Caki2 (cell line): ENCODE data around the gene LIN28B. TPM values are rescaled to one million over a fixed set of nuclear protein-coding genes. Genes with fewer than 3 reads are reported as not detected.
A peak's percentile ranks its signal among the peaks of the same experiment; 100 is the strongest.
"Not testable (repeated sequence)": the region's sequence is repeated elsewhere in the genome, so short reads cannot be mapped to it uniquely, and the experiment has no call there.

Experiments
- DNase-seq: peaks from one replicate; pipeline ENCODE4 v3.0.0-alpha.2; 2015; ENCODE audit warnings: low read depth
- in situ Hi-C: cut with HindIII; loops from 2 replicates; pipeline ENCODE4 v1.10.0; 2016; ENCODE audit warnings: low sequenced_read_pairs, low pct_unique_long_range_greater_than_20kb, mixed read lengths
- total RNA-seq: library from RNA; depleted of rRNA; stranded (reverse); fragments of >200 nt; shearing (Covaris generic); gene quantifications from 2 replicates; pipeline ENCODE4 v1.2.3, GENCODE V29; 2014; ENCODE audit warnings: low replicate concordance

Gene LIN28B
- total RNA-seq, 1 experiment from 2014 or later, result not detected

- DNase-seq, in situ Hi-C loops: not testable (repeated sequence)
Observed at GRCh38 chr6:104993576-104993975, 36.7 kb downstream of the LIN28B start.

GRCh38 chr6:104995989-104996617, 39.2 kb downstream of the LIN28B start:
- in situ Hi-C loops, result no loop called here
- peak; percentile 2 for DNase-seq

GRCh38 chr6:105001063-105001462, 44.2 kb downstream of the LIN28B start:
- no peak for DNase-seq
- in situ Hi-C loops, result no loop called here

- no peak for DNase-seq
- in situ Hi-C loops, result no loop called here
Observed at GRCh38 chr6:105001906-105002305, 45.0 kb downstream of the LIN28B start.

GRCh38 chr6:105005451-105005850, 48.5 kb downstream of the LIN28B start:
- in situ Hi-C loops, result no loop called here

GRCh38 chr6:105013459-105013858, 56.6 kb downstream of the LIN28B start:
- in situ Hi-C loops, DNase-seq: not testable (repeated sequence)

More at GRCh38 chr6:105005451-105005850, 48.5 kb downstream of the LIN28B start:
- DNase-seq, result no peak

GRCh38 chr6:105014448-105014847, 57.5 kb downstream of the LIN28B start:
- in situ Hi-C loops, result no loop called here
- DNase-seq, result no peak

GRCh38 chr6:105014954-105015353, 58.0 kb downstream of the LIN28B start:
- in situ Hi-C loops, result no loop called here

GRCh38 chr6:105015482-105015881, 58.6 kb downstream of the LIN28B start:
- DNase-seq, result no peak
- in situ Hi-C loops, result no loop called here

More at GRCh38 chr6:105014954-105015353, 58.0 kb downstream of the LIN28B start:
- DNase-seq, result no peak

- in situ Hi-C loops, result no loop called here
- DNase-seq, result no peak
Observed at GRCh38 chr6:105019285-105019684, 62.4 kb downstream of the LIN28B start.

GRCh38 chr6:105021399-105021798, 64.5 kb downstream of the LIN28B start:
- in situ Hi-C loops, result no loop called here
- no peak for DNase-seq

- DNase-seq, result no peak
- in situ Hi-C loops, result no loop called here
Observed at GRCh38 chr6:105022416-105022815, 65.5 kb downstream of the LIN28B start.

- in situ Hi-C loops, result no loop called here
- DNase-seq, result no peak
Observed at GRCh38 chr6:105024803-105025202, 67.9 kb downstream of the LIN28B start.

- no peak for DNase-seq
- in situ Hi-C loops, result no loop called here
Observed at GRCh38 chr6:105028898-105029297, 72.0 kb downstream of the LIN28B start.

- in situ Hi-C loops, result no loop called here
- no peak for DNase-seq
Observed at GRCh38 chr6:105029581-105029980, 72.7 kb downstream of the LIN28B start.

GRCh38 chr6:105034470-105034869, 77.6 kb downstream of the LIN28B start:
- in situ Hi-C loops, result no loop called here

GRCh38 chr6:105035299-105035698, 78.4 kb downstream of the LIN28B start:
- in situ Hi-C loops, result no loop called here
- DNase-seq, result no peak

More at GRCh38 chr6:105034470-105034869, 77.6 kb downstream of the LIN28B start:
- DNase-seq, result no peak

- DNase-seq, result no peak
- in situ Hi-C loops, result no loop called here
Observed at GRCh38 chr6:105036351-105036750, 79.4 kb downstream of the LIN28B start.

- DNase-seq, result no peak
- in situ Hi-C loops, result no loop called here
Observed at GRCh38 chr6:105038259-105038658, 81.4 kb downstream of the LIN28B start.

- in situ Hi-C loops, result no loop called here
- DNase-seq, result no peak
Observed at GRCh38 chr6:105041880-105042279, 85.0 kb downstream of the LIN28B start.
